Activated CD8-positive, alpha-beta T cell treated with anti-CD3 and anti-CD28 coated beads for 36 hours (primary cell): ENCODE measurements around the gene CLEC2L. TPM values are rescaled to one million over a fixed set of nuclear protein-coding genes. Genes with fewer than 3 reads are reported as not detected.
A peak's percentile ranks its signal among the peaks of the same experiment; 100 is the strongest.

Experiments used
- ATAC-seq: fragments of 200-7000 bp; cut with Tn5 transposase; one replicate; pipeline ENCODE4 v1.10.0; 2021; ENCODE audit warnings: mild to moderate bottlenecking, moderate library complexity
- CTCF ChIA-PET: fragments of 350-600 bp; sonication (Branson Sonifier 250); formaldehyde crosslinking; loops from one replicate; lab custom pipeline; 2021; ENCODE audit warnings: antibody characterized with exemption; lab: Charles Lee
- POLR2A ChIA-PET: fragments of 350-600 bp; sonication (Branson Sonifier 250); formaldehyde crosslinking; loops from one replicate; lab custom pipeline; 2021; ENCODE audit warnings: antibody characterized with exemption; lab: Charles Lee
- DNase-seq: peaks from one replicate; pipeline ENCODE4 v3.0.0-alpha.2; 2020
- H3K27ac Mint-ChIP-seq: one replicate; pipeline ENCODE4 v1.8.0; 2021; ENCODE audit warnings: mild to moderate bottlenecking, mixed read lengths
- H3K27me3 Mint-ChIP-seq: one replicate; pipeline ENCODE4 v1.8.0; 2021; ENCODE audit warnings: mixed read lengths
- H3K36me3 Mint-ChIP-seq: one replicate; pipeline ENCODE4 v1.8.0; 2021; ENCODE audit warnings: low read depth, mixed read lengths
- H3K4me1 Mint-ChIP-seq: one replicate; pipeline ENCODE4 v1.8.0; 2021; ENCODE audit warnings: low read depth, mixed read lengths
- H3K4me3 Mint-ChIP-seq: one replicate; pipeline ENCODE4 v1.8.0; 2021; ENCODE audit warnings: mild to moderate bottlenecking, moderate library complexity, mixed read lengths
- H3K9me3 Mint-ChIP-seq: one replicate; pipeline ENCODE4 v1.8.0; 2021; ENCODE audit warnings: mixed read lengths
- intact Hi-C: fragments of 100-400 bp; cut with micrococcal nuclease; formaldehyde crosslinking; loops from one replicate; pipeline ENCODE4 v1.10.0; 2022
- total RNA-seq, 2 experiments: library from RNA; stranded (reverse); gene quantifications; one replicate each; pipeline ENCODE4 v1.2.3, GENCODE V29; 2021
- TF ChIP-seq, protein P1 (sequence below): fragments of 200-600 bp; IDR thresholded peaks from one replicate; pipeline ENCODE4 v1.8.0; 2022; ENCODE audit warnings: antibody characterized with exemption, mild to moderate bottlenecking

Gene CLEC2L
- total RNA-seq, 2 experiments from 2014 or later: not detected

DNA sequence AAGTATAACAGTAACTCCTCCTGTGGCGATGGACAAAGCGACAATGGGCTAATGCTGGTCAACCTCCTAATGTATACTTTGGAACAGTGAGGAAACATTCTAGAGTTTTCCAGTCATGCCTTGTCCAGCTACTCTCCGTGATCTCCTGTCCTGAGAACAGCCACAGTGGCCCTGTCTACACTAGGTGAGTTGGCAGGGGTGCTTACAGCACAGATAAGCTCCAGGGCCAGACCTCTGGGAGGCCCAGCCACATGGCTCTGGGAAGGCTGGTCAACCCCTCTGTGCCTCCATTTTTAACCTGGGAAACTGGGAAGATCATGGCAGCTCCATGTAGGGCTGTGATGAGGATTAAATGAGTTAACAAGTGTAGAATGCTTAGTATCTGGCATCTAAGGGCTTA is 57.0 kb downstream of the CLEC2L start:
- intact Hi-C loops: no loop called here
- no peak overlapping the region for H3K4me3 Mint-ChIP-seq
- no peak overlapping the region for H3K27ac Mint-ChIP-seq
- peaks cover 11% of the 10 kb centered on the region for H3K4me1 Mint-ChIP-seq
- ChIA-PET POLR2A (no interaction called here), CTCF (interaction anchor here (0.6 kb wide), 1 partner anchor 146 kb away, joined by 3 read pairs; no protein-coding TSS in a partner anchor)
- no peaks in the 10 kb centered on the region for H3K9me3 Mint-ChIP-seq
- H3K27me3 Mint-ChIP-seq: no peaks in the 10 kb centered on the region
- H3K36me3 Mint-ChIP-seq: no peaks in the 10 kb centered on the region
- TF ChIP-seq, protein P1, sequence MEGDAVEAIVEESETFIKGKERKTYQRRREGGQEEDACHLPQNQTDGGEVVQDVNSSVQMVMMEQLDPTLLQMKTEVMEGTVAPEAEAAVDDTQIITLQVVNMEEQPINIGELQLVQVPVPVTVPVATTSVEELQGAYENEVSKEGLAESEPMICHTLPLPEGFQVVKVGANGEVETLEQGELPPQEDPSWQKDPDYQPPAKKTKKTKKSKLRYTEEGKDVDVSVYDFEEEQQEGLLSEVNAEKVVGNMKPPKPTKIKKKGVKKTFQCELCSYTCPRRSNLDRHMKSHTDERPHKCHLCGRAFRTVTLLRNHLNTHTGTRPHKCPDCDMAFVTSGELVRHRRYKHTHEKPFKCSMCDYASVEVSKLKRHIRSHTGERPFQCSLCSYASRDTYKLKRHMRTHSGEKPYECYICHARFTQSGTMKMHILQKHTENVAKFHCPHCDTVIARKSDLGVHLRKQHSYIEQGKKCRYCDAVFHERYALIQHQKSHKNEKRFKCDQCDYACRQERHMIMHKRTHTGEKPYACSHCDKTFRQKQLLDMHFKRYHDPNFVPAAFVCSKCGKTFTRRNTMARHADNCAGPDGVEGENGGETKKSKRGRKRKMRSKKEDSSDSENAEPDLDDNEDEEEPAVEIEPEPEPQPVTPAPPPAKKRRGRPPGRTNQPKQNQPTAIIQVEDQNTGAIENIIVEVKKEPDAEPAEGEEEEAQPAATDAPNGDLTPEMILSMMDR: no peak
- ATAC-seq: no peak
- no peak for DNase-seq

DNA sequence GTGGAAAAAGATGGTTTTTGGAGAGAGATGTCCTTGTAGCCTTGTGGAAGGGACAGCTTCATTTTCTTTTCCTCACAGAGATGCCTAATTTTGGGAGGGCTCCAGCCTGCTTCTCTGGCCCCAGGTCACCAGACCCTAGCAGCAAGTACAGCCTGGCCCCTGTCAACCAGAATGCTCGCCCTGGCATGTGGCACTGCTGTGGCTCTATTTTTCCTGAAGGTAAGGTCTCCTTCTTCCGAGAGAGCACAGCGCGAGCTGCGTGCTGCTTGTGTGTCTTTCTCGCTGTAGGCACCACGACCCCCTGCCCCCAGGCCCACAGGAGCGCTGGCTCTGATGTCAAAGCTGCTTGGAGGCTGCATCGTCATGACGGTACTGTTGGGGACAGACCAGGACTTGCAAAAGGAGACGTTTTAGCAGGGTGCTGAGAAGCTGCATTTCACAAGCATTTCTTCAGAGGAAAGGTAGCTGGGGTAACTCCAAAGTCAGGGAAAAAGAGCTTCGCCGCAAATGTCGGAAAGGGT is 58.7 kb downstream of the CLEC2L start:
- H3K4me1 Mint-ChIP-seq: peaks cover 11% of the 10 kb centered on the region
- intact Hi-C loops: no loop called here
- no peak overlapping the region for H3K27ac Mint-ChIP-seq
- H3K9me3 Mint-ChIP-seq: no peaks in the 10 kb centered on the region
- ATAC-seq (no peak), DNase-seq (no peak)
- ChIA-PET POLR2A (interaction anchor here (0.7 kb wide), 1 partner anchor 24 kb away, joined by 5 read pairs; no protein-coding TSS in a partner anchor), CTCF (interaction anchor here (0.5 to 1.9 kb wide), 3 partner anchors 20 to 26 kb away, joined by 3 to 12 read pairs (median 3); no protein-coding TSS in a partner anchor)
- TF ChIP-seq, protein P1: no peak
- no peak overlapping the region for H3K4me3 Mint-ChIP-seq
- H3K27me3 Mint-ChIP-seq: no peaks in the 10 kb centered on the region
- H3K36me3 Mint-ChIP-seq: peaks cover 4% of the 10 kb centered on the region

DNA sequence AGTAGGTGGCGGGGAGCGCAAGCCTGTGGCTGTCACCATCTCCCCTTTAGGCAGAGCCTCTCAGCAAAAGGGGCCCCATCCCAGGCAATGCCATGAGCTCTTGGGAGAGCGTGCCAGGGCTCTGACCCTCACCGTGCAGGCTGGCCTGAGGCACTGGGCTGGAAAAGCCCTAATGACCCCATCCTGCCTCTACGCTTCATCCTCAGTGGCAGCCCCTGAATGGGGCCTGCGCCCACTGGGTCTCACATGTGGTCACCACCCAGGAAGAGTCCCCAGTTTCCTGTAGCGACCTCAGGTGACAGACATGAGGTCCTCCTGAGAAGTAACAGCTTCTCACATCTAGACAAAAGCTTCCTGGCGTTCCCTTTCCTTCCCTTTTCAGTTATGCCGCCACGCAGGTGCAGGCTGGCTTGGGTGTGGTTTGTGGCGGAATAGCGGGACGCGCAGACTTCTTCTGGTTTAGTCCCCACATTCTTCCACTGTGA is 59.2 kb downstream of the CLEC2L start:
- Mint-ChIP-seq H3K27ac (no peak overlapping the region), H3K4me3 (no peak overlapping the region), H3K9me3 (no peaks in the 10 kb centered on the region), H3K4me1 (peaks cover 11% of the 10 kb centered on the region), H3K36me3 (peaks cover 4% of the 10 kb centered on the region), H3K27me3 (no peaks in the 10 kb centered on the region)
- CTCF ChIA-PET: interaction anchor here (0.5 to 1.9 kb wide), 2 partner anchors 19 to 26 kb away, joined by 3 to 12 read pairs; no protein-coding TSS in a partner anchor
- DNase-seq (peak; percentile 17), ATAC-seq (no peak)
- intact Hi-C loops: no loop called here
- POLR2A ChIA-PET: interaction anchor here (0.7 kb wide), 1 partner anchor 23 kb away, joined by 5 read pairs; no protein-coding TSS in a partner anchor
- TF ChIP-seq, protein P1: no peak

DNA sequence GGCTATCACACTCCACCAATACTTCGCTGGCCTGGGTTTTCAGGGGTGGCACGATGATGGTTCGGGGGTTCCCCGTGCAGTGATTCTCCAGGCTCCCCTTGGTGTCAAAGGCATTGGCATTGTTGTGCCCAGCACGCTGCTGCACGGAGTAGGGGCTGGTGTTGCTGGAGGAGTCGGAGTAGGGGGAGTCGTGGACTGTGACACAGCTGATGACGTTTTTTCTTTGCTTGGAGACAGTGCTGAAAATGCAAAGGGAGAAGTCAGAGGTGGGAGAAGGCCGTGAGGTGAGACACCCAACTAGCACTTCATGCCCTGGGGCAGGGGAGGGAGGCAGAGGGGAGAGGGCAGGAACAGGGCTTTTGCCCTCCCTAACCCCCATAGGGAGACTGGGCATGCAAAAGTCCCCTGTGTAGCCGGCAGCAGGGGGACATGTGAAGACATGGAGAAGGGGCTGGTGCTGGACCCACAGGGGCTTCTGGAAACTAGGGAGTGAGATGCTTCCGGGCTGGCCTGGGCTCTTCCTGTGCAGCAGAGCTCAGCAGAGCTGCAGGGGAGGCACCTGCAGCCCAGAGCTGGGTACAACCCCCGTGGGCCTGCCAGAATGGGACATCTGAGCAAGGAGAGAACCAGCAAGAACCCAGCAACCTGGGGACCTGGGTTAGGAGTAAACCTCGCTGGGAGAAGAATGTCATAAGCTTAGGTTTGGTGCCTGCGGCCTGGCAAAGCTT is 60.5 kb downstream of the CLEC2L start:
- Mint-ChIP-seq H3K27me3 (no peaks in the 10 kb centered on the region), H3K36me3 (peaks cover 7% of the 10 kb centered on the region), H3K4me1 (peaks cover 15% of the 10 kb centered on the region), H3K27ac (no peak overlapping the region), H3K9me3 (no peaks in the 10 kb centered on the region), H3K4me3 (no peak overlapping the region)
- ChIA-PET POLR2A (no interaction called here), CTCF (interaction anchor here (1.0 to 2.4 kb wide), 2 partner anchors 18 to 81 kb away, joined by 3 to 11 read pairs; no protein-coding TSS in a partner anchor)
- ATAC-seq (no peak), DNase-seq (no peak)
- TF ChIP-seq, protein P1: no peak
- intact Hi-C loops: no loop called here
